Epithelial cell of proximal tubule (primary cell): ENCODE measurements around the gene BTF3. TPM values are rescaled to one million over a fixed set of nuclear protein-coding genes. Genes with fewer than 3 reads are reported as not detected.
A peak's percentile ranks its signal among the peaks of the same experiment; 100 is the strongest.
"Not testable (repeated sequence)": the region's sequence is repeated elsewhere in the genome, so short reads cannot be mapped to it uniquely, and the experiment has no call there.

Experiments used
- DNase-seq: peaks from one replicate; pipeline ENCODE4 v3.0.0-alpha.2; 2011; ENCODE audit warnings: low read depth
- H3K4me3 ChIP-seq: 2 replicates; pipeline ENCODE4 v1.5.1; 2011; ENCODE audit warnings: low read depth, mild to moderate bottlenecking, low read length
- CTCF ChIP-seq: conservative IDR thresholded peaks from 2 replicates; pipeline ENCODE4 v1.5.1; 2012; ENCODE audit warnings: low read depth, mild to moderate bottlenecking, low read length
- total RNA-seq: library from RNA; depleted of rRNA; stranded (reverse); fragments of >200 nt; gene quantifications from 2 replicates; pipeline ENCODE4 v1.2.3, GENCODE V29; 2015

Gene BTF3
- total RNA-seq, 1 donor from 2014 or later: 731 TPM

- TF ChIP-seq CTCF: peak; percentile 88
- no peak overlapping the region for H3K4me3 ChIP-seq
- DNase-seq: no peak
Measured at GRCh38 chr5:73454379-73455036, 43.7 kb upstream of the BTF3 start.

- DNase-seq: not testable (repeated sequence)
Measured at GRCh38 chr5:73456462-73456861, 41.8 kb upstream of the BTF3 start.

GRCh38 chr5:73459366-73459765 is 38.9 kb upstream of the BTF3 start:
- DNase-seq: no peak
- TF ChIP-seq CTCF: no peak
- no peak overlapping the region for H3K4me3 ChIP-seq

More at GRCh38 chr5:73456462-73456861, 41.8 kb upstream of the BTF3 start:
- H3K4me3 ChIP-seq: not testable (repeated sequence)

GRCh38 chr5:73460133-73460532 is 38.1 kb upstream of the BTF3 start:
- H3K4me3 ChIP-seq: no peak overlapping the region
- no peak for DNase-seq
- TF ChIP-seq CTCF: no peak

GRCh38 chr5:73464016-73464745 is 34.1 kb upstream of the BTF3 start:
- no peak for DNase-seq
- TF ChIP-seq CTCF: no peak
- H3K4me3 ChIP-seq: no peak overlapping the region

- H3K4me3 ChIP-seq, DNase-seq: not testable (repeated sequence)
Measured at GRCh38 chr5:73468638-73469037, 29.6 kb upstream of the BTF3 start.

- H3K4me3 ChIP-seq: no peak overlapping the region
- no peak for DNase-seq
- no peak for TF ChIP-seq CTCF
Measured at GRCh38 chr5:73469878-73470277, 28.4 kb upstream of the BTF3 start.

- H3K4me3 ChIP-seq: no peak overlapping the region
- no peak for TF ChIP-seq CTCF
- DNase-seq: no peak
Measured at GRCh38 chr5:73471654-73472053, 26.6 kb upstream of the BTF3 start.
